ENCODE measurements around the gene LOXL4.

Gene LOXL4

GRCh38 chr10:98263088-98263487 lies 4.9 kb downstream of the LOXL4 start:
- DNase-seq = no peak

- DNase-seq = no peak
Observed at GRCh38 chr10:98262571-98262970, 5.4 kb downstream of the LOXL4 start.

- DNase-seq = no peak
Observed at GRCh38 chr10:98261436-98262277, 6.3 kb downstream of the LOXL4 start.

GRCh38 chr10:98260752-98261151 lies 7.2 kb downstream of the LOXL4 start:
- no peak for DNase-seq

- no peak for DNase-seq
Observed at GRCh38 chr10:98260350-98260749, 7.6 kb downstream of the LOXL4 start.

GRCh38 chr10:98259606-98260315 lies 8.2 kb downstream of the LOXL4 start:
- no peak for DNase-seq

- DNase-seq = no peak
Observed at GRCh38 chr10:98258683-98259454, 9.1 kb downstream of the LOXL4 start.

- no peak for DNase-seq
Observed at GRCh38 chr10:98257961-98258360, 10.0 kb downstream of the LOXL4 start.

GRCh38 chr10:98257198-98257597 lies 10.8 kb downstream of the LOXL4 start:
- no peak for DNase-seq

GRCh38 chr10:98256692-98257091 lies 11.3 kb downstream of the LOXL4 start:
- DNase-seq = no peak

GRCh38 chr10:98255146-98255877 lies 12.7 kb downstream of the LOXL4 start:
- DNase-seq = no peak

- DNase-seq = no peak
Observed at GRCh38 chr10:98254234-98254974, 13.6 kb downstream of the LOXL4 start.

- no peak for DNase-seq
Observed at GRCh38 chr10:98253499-98253898, 14.5 kb downstream of the LOXL4 start.

- DNase-seq = no peak
Observed at GRCh38 chr10:98252464-98252863, 15.5 kb downstream of the LOXL4 start.

GRCh38 chr10:98251399-98251798 lies 16.6 kb downstream of the LOXL4 start:
- DNase-seq = no peak

GRCh38 chr10:98249134-98249533 lies 18.9 kb downstream of the LOXL4 start:
- no peak for DNase-seq

- DNase-seq = no peak
Observed at GRCh38 chr10:98248018-98248417, 20.0 kb downstream of the LOXL4 start.

GRCh38 chr10:98246911-98247805 lies 20.8 kb downstream of the LOXL4 start:
- DNase-seq = no peak

- no peak for DNase-seq
Observed at GRCh38 chr10:98244586-98244985, 23.4 kb downstream of the LOXL4 start.

GRCh38 chr10:98244141-98244540 lies 23.9 kb downstream of the LOXL4 start:
- no peak for DNase-seq

GRCh38 chr10:98242823-98243222 lies 25.2 kb downstream of the LOXL4 start:
- DNase-seq = no peak

Measured in activated gamma-delta T cell treated with Interleukin-2 at 50 U/mL for 16 hours (primary cell).